GM12875 (cell line): ENCODE measurements around the gene ING2.

Experiments
- H3K4me3 ChIP-seq: one replicate; pipeline ENCODE4 v1.5.1; 2011; ENCODE audit warnings: low read depth, low read length, control low read depth
- TF ChIP-seq, protein P1 (sequence below): IDR thresholded peaks from 2 replicates; pipeline ENCODE4 v1.5.1; 2011; ENCODE audit warnings: low read depth, mild to moderate bottlenecking, control low read depth, inconsistent platforms, low read length, moderate library complexity, borderline replicate concordance; ENCODE audit not compliant: insufficient read depth

ING2 gene

DNA sequence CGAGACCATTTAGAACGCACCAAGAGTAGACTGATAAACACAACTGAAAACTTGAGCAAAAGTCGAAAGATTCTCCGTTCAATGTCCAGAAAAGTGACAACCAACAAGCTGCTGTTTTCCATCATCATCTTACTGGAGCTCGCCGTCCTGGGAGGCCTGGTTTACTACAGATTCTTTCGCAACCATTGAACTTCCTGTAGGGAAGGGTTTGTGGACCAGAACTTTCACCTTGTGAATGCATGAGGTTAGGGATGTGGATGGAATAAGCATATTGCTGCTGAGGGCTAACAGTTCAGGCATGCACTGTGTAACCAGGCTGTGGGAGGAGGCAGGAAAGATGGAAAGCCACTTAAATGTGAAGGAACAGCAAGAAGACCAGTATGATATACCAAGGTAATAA lies 20.9 kb upstream of the ING2 start:
- TF ChIP-seq, protein P1, sequence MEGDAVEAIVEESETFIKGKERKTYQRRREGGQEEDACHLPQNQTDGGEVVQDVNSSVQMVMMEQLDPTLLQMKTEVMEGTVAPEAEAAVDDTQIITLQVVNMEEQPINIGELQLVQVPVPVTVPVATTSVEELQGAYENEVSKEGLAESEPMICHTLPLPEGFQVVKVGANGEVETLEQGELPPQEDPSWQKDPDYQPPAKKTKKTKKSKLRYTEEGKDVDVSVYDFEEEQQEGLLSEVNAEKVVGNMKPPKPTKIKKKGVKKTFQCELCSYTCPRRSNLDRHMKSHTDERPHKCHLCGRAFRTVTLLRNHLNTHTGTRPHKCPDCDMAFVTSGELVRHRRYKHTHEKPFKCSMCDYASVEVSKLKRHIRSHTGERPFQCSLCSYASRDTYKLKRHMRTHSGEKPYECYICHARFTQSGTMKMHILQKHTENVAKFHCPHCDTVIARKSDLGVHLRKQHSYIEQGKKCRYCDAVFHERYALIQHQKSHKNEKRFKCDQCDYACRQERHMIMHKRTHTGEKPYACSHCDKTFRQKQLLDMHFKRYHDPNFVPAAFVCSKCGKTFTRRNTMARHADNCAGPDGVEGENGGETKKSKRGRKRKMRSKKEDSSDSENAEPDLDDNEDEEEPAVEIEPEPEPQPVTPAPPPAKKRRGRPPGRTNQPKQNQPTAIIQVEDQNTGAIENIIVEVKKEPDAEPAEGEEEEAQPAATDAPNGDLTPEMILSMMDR = no peak
- H3K4me3 ChIP-seq = no peak overlapping the region

DNA sequence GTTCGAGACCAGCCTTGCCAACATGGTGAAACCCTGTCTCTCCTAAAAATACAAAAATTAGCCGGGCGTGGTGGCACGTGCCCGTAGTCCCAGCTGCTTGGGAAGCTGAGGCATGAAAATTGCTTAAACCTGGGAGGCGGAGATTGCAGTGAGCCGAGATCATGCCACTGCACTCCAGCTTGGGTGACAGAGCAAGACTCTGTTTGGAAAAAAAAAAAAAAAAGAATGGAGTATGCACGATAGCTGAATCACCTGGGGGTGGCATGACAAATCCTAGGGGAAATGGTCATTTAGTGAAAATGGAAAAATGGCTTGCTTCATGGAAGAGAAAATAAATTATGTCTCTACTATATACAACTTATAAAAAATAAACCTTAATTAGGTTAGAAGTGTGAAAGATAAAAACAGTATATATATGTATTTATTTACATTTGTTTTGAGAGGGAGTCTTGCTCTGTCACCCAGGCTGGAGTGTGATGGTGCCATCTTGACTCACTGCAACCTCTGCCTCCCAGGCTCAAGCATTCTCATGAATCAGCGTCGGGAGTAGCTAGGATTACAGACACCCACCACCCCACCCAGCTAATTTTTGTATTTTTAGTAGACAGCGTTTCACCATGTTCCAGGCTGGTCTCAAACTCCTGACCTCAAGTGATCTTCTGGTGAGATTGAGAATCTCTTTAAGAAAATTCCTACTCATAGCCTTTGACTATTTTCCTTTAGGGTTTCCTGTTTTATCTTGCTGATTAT lies 19.3 kb upstream of the ING2 start:
- no peak overlapping the region for H3K4me3 ChIP-seq
- TF ChIP-seq, protein P1 = no peak

DNA sequence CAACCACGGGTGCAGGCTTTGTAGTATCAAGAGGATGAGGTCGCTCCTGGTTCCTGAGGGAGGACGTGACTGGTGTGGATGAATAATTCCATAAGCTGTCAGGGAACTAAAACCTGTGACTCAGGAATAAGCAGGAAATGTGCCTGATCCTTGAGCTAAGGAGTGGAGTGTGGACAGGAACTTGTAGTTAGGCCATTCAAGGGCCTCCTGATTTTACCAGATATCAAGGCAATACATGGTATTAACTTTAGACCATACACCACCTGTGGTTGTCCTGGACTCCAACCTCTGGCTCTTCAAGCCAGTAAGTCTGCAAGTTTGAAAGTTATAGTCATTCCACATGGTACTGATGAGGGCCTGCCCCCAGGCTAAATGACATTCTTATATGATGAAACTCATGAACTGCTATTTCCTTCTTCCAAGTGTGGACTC lies 12.1 kb upstream of the ING2 start:
- H3K4me3 ChIP-seq = no peak overlapping the region
- TF ChIP-seq, protein P1 = no peak

DNA sequence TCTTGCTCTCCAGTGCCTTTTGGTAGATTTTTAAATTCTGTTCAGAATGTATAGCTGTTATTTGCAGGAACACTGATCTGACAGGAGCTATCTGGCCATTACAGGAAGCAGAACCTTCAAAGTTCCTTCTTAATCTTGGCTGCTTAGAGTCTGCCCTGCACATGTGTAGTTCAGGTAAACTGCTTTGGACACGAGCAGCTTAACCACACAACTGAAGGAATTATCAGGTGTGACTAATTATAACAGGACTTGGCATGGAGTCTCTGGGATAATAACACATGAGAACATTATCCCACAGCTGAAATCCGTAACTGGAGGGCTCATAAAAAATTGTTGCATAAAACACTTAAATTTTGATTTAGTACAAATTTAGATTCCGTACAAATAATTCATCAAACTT lies 11.6 kb upstream of the ING2 start:
- TF ChIP-seq, protein P1 = no peak
- H3K4me3 ChIP-seq = no peak overlapping the region

DNA sequence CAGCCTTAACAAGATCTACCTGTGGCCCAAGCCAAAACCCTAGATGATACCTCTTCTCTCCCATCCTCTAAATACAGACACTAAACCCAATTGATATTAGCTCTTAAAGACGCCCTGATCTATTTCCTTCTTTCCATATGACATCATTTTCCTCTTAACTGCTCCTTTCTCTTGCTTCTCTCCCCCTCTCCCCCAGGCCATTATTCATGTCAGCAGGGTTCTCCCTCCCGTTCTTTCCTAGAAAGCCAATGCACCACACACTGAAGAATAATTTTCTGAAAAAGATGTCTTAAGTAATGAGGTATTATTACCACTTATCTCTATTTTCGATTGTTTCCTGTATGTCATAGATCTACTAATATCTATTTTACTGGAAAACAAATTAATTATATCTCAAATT lies 9.7 kb upstream of the ING2 start:
- no peak overlapping the region for H3K4me3 ChIP-seq
- TF ChIP-seq, protein P1 = no peak

DNA sequence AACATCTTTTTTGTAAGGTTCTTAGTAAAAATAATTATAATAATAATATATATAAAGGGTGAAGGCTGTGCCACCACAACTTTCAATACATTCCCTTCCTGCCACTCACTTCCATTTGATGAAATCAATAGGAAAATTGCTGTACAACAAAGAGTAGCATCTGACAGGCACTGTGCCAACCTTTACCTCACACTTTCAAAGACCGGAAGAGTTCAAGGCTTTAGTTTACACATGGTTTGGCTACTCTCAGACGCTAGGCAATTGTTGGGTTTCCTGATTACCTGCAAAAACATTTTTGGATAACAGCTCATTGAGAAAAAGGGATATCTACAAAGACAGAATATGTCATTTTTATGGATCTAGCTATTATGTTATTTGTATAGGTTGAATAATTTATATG lies 5.5 kb upstream of the ING2 start:
- TF ChIP-seq, protein P1 = no peak
- H3K4me3 ChIP-seq = no peak overlapping the region

DNA sequence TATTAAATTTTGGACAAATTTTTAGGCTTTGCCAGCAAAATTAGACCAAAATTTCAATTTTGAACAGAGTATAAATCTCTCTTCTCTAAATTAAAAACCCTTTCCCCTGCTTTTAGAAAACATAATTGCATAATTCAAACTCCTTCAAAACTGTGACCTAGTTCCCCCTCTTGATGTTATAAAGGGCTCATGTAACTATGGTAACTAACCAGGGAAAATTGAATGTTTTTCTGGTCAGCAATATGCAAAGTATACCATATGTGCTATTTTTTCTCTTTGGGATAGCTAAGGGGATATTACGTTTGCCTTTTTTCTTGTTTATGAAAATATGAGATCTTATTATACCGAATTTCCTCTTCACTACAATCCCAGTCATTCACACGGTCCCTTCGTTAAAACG lies 5.1 kb upstream of the ING2 start:
- TF ChIP-seq, protein P1 = no peak
- no peak overlapping the region for H3K4me3 ChIP-seq
